Chondrocyte (in vitro differentiated cells): Measurements from ENCODE around the gene HOXB1. TPM values are rescaled to one million over a fixed set of nuclear protein-coding genes. Genes with fewer than 3 reads are reported as not detected.

Source experiments
- DNase-seq: peaks from one replicate; pipeline ENCODE4 v3.0.0; 2021; ENCODE audit warnings: mixed read lengths, low spot score
- H3K27ac Mint-ChIP-seq: one replicate; pipeline ENCODE4 v1.8.0; 2021; ENCODE audit warnings: mild to moderate bottlenecking, moderate library complexity, mixed read lengths; ENCODE audit not compliant: unreplicated experiment
- H3K27me3 Mint-ChIP-seq: 2 replicates; pipeline ENCODE4 v1.8.0; 2021; ENCODE audit warnings: low read depth, mixed read lengths
- H3K36me3 Mint-ChIP-seq: 2 replicates; pipeline ENCODE4 v1.8.0; 2021; ENCODE audit warnings: low read depth, mixed read lengths
- H3K4me1 Mint-ChIP-seq: 2 replicates; pipeline ENCODE4 v1.8.0; 2021; ENCODE audit warnings: low read depth, mild to moderate bottlenecking, mixed read lengths
- H3K4me3 Mint-ChIP-seq: one replicate; pipeline ENCODE4 v1.8.0; 2021; ENCODE audit warnings: mild to moderate bottlenecking, moderate library complexity, mixed read lengths; ENCODE audit not compliant: unreplicated experiment
- H3K9me3 Mint-ChIP-seq: 2 replicates; pipeline ENCODE4 v1.8.0; 2021; ENCODE audit warnings: low read depth, mixed read lengths
- CTCF ChIP-seq: fragments of 200-600 bp; sonication (generic); IDR thresholded peaks from 2 replicates; pipeline ENCODE4 v1.5.0; 2021; ENCODE audit warnings: antibody characterized with exemption, mild to moderate bottlenecking, moderate library complexity
- total RNA-seq: library from RNA; stranded (reverse); gene quantifications from 3 replicates; pipeline ENCODE4 v1.2.1, GENCODE V29; 2021

The HOXB1 gene
- total RNA-seq, 1 donor from 2014 or later = not detected

GRCh38 chr17:48565022-48565554, 34.3 kb upstream of the HOXB1 start:
- Mint-ChIP-seq H3K27ac (no peak overlapping the region), H3K36me3 (no peaks in the 10 kb centered on the region), H3K27me3 (peaks cover 55% of the 10 kb centered on the region), H3K4me1 (no peaks in the 10 kb centered on the region), H3K4me3 (no peak overlapping the region), H3K9me3 (no peaks in the 10 kb centered on the region)
- no peak for DNase-seq
- TF ChIP-seq CTCF = no peak

- Mint-ChIP-seq H3K27ac (no peak overlapping the region), H3K4me1 (no peaks in the 10 kb centered on the region), H3K27me3 (peaks cover 55% of the 10 kb centered on the region), H3K36me3 (no peaks in the 10 kb centered on the region), H3K9me3 (no peaks in the 10 kb centered on the region), H3K4me3 (no peak overlapping the region)
- no peak for DNase-seq
- no peak for TF ChIP-seq CTCF
These were observed 33.6 kb upstream of the HOXB1 start for GRCh38 chr17:48564188-48565021.

- Mint-ChIP-seq H3K27ac (no peak overlapping the region), H3K27me3 (peaks cover 55% of the 10 kb centered on the region), H3K4me3 (no peak overlapping the region), H3K4me1 (no peaks in the 10 kb centered on the region), H3K9me3 (no peaks in the 10 kb centered on the region), H3K36me3 (no peaks in the 10 kb centered on the region)
- DNase-seq = no peak
- no peak for TF ChIP-seq CTCF
These were observed 33.0 kb upstream of the HOXB1 start for GRCh38 chr17:48563867-48564187.

- Mint-ChIP-seq H3K27me3 (peaks cover 55% of the 10 kb centered on the region), H3K9me3 (no peaks in the 10 kb centered on the region), H3K27ac (no peak overlapping the region), H3K36me3 (no peaks in the 10 kb centered on the region), H3K4me3 (no peak overlapping the region), H3K4me1 (no peaks in the 10 kb centered on the region)
- TF ChIP-seq CTCF = no peak
- no peak for DNase-seq
These were observed 32.6 kb upstream of the HOXB1 start for GRCh38 chr17:48563385-48563838.

- Mint-ChIP-seq H3K4me1 (no peaks in the 10 kb centered on the region), H3K9me3 (no peaks in the 10 kb centered on the region), H3K4me3 (no peak overlapping the region), H3K27me3 (peaks cover 57% of the 10 kb centered on the region), H3K27ac (peak overlapping the region; percentile 54), H3K36me3 (no peaks in the 10 kb centered on the region)
- no peak for TF ChIP-seq CTCF
- no peak for DNase-seq
These were observed 32.1 kb upstream of the HOXB1 start for GRCh38 chr17:48562934-48563333.
